GM23338 (cell line): ENCODE data around the gene RBM27. TPM values are rescaled to one million over a fixed set of nuclear protein-coding genes. Genes with fewer than 3 reads are reported as not detected.

ENCODE experiments used
- ATAC-seq: fragments of 200-7000 bp; cut with Tn5 transposase; 3 replicates; pipeline ENCODE4 v1.9.1; 2020
- DNase-seq: peaks from one replicate; pipeline ENCODE4 v3.0.0-alpha.2; 2015; ENCODE audit warnings: low spot score
- H2AFZ ChIP-seq: fragments of 200-600 bp; sonication (generic); 2 replicates; pipeline ENCODE4 v1.8.0; 2016; ENCODE audit warnings: antibody characterized with exemption, mild to moderate bottlenecking, moderate library complexity
- H3F3A ChIP-seq: fragments of 200-600 bp; sonication (generic); replicated peaks from 2 replicates; pipeline ENCODE4 v1.8.0; 2017; ENCODE audit warnings: antibody characterized with exemption, mixed run types, low read depth
- H3K27ac ChIP-seq: fragments of 200-600 bp; sonication (generic); 2 replicates; pipeline ENCODE4 v1.6.1; 2016; ENCODE audit warnings: low read depth
- H3K27me3 ChIP-seq: fragments of 200-600 bp; sonication (generic); 2 replicates; pipeline ENCODE4 v1.8.0; 2016; ENCODE audit warnings: mild to moderate bottlenecking, mixed run types, moderate library complexity; ENCODE audit not compliant: insufficient read depth
- H3K36me3 ChIP-seq: fragments of 200-600 bp; sonication (generic); 2 replicates; pipeline ENCODE4 v1.8.0; 2016; ENCODE audit warnings: mild to moderate bottlenecking; ENCODE audit not compliant: insufficient read depth
- H3K4me1 ChIP-seq: fragments of 200-600 bp; sonication (generic); 2 replicates; pipeline ENCODE4 v1.8.0; 2016; ENCODE audit warnings: mild to moderate bottlenecking, moderate library complexity; ENCODE audit not compliant: insufficient read depth
- H3K4me2 ChIP-seq: fragments of 200-600 bp; sonication (generic); 2 replicates; pipeline ENCODE4 v1.7.1; 2017; ENCODE audit warnings: mixed run types
- H3K4me3 ChIP-seq: fragments of 200-600 bp; sonication (generic); 2 replicates; pipeline ENCODE4 v1.6.1; 2016; ENCODE audit warnings: mixed run types
- H3K79me2 ChIP-seq: fragments of 200-600 bp; sonication (generic); replicated peaks from 2 replicates; pipeline ENCODE4 v1.8.0; 2017; ENCODE audit warnings: mild to moderate bottlenecking; ENCODE audit not compliant: insufficient read depth
- H3K9me2 ChIP-seq: fragments of 200-600 bp; sonication (generic); 2 replicates; pipeline ENCODE4 v1.8.0; 2017; ENCODE audit not compliant: insufficient read depth
- H4K20me1 ChIP-seq: fragments of 200-600 bp; sonication (generic); replicated peaks from 2 replicates; pipeline ENCODE4 v1.8.0; 2017; ENCODE audit warnings: mild to moderate bottlenecking; ENCODE audit not compliant: insufficient read depth
- H3K27ac Mint-ChIP-seq: 2 replicates; pipeline ENCODE4 v1.8.0; 2020; ENCODE audit warnings: inconsistent platforms, mild to moderate bottlenecking, moderate library complexity, mixed read lengths
- H3K27me3 Mint-ChIP-seq: 3 replicates; pipeline ENCODE4 v1.8.0; 2022; ENCODE audit warnings: low read depth, mild to moderate bottlenecking, moderate library complexity, mixed read lengths, inconsistent platforms; ENCODE audit not compliant: insufficient read depth, poor library complexity
- H3K36me3 Mint-ChIP-seq: 3 replicates; pipeline ENCODE4 v1.8.0; 2021; ENCODE audit warnings: low read depth, mild to moderate bottlenecking, inconsistent platforms, moderate library complexity, mixed read lengths
- H3K4me1 Mint-ChIP-seq: 3 replicates; pipeline ENCODE4 v1.8.0; 2020; ENCODE audit warnings: mild to moderate bottlenecking, inconsistent platforms, mixed read lengths
- H3K4me3 Mint-ChIP-seq: 3 replicates; pipeline ENCODE4 v1.8.0; 2021; ENCODE audit warnings: moderate library complexity, mild to moderate bottlenecking, inconsistent platforms, mixed read lengths
- H3K9me3 Mint-ChIP-seq: 3 replicates; pipeline ENCODE4 v1.8.0; 2020; ENCODE audit warnings: moderate library complexity, mild to moderate bottlenecking, inconsistent platforms, mixed read lengths
- CREB1 ChIP-seq: fragments of 250-450 bp; sonication (Bioruptor Pico); IDR thresholded peaks from 2 replicates; pipeline ENCODE4 v1.5.0; 2020; ENCODE audit warnings: low read depth, mild to moderate bottlenecking, moderate library complexity
- CTCF ChIP-seq, 2 experiments: fragments of 200-600 bp in 1 of 2; sonication (generic) in 1 of 2; conservative IDR thresholded peaks; 2 replicates each; pipeline versions ENCODE4 v1.5.1 to v1.6.1; 2016 to 2017; ENCODE audit warnings: antibody characterized with exemption in 2 of 2, low read depth in 2 of 2, mild to moderate bottlenecking in 2 of 2, moderate library complexity in 1 of 2
- ETS1 ChIP-seq: IDR thresholded peaks from 2 replicates; pipeline ENCODE4 v1.6.1; 2016; ENCODE audit warnings: antibody characterized with exemption
- EZH2 ChIP-seq: fragments of 200-600 bp; sonication (generic); IDR thresholded peaks from one replicate; pipeline ENCODE4 v1.8.0; 2017; ENCODE audit warnings: antibody characterized with exemption, mild to moderate bottlenecking, low read depth; ENCODE audit not compliant: unreplicated experiment
- EZH2phosphoT487 ChIP-seq: fragments of 200-600 bp; sonication (generic); IDR thresholded peaks from one replicate; pipeline ENCODE4 v1.8.1; 2018; ENCODE audit warnings: antibody characterized with exemption; ENCODE audit not compliant: unreplicated experiment
- JUNB ChIP-seq: IDR thresholded peaks from one replicate; pipeline ENCODE4 v1.6.1; 2016; ENCODE audit warnings: antibody characterized with exemption; ENCODE audit not compliant: unreplicated experiment
- NANOG ChIP-seq: IDR thresholded peaks from 2 replicates; pipeline ENCODE4 v1.6.1; 2016; ENCODE audit warnings: antibody characterized with exemption, borderline replicate concordance
- POLR2AphosphoS5 ChIP-seq: IDR thresholded peaks from 2 replicates; pipeline ENCODE4 v1.6.1; 2016; ENCODE audit warnings: antibody characterized with exemption, low read depth
- REST ChIP-seq: IDR thresholded peaks from one replicate; pipeline ENCODE4 v1.6.1; 2018; ENCODE audit warnings: antibody characterized with exemption; ENCODE audit not compliant: unreplicated experiment
- STAT1 ChIP-seq: IDR thresholded peaks from one replicate; pipeline ENCODE4 v1.6.1; 2016; ENCODE audit warnings: antibody characterized with exemption; ENCODE audit not compliant: unreplicated experiment
- ZNF114 ChIP-seq: fragments of 250-450 bp; sonication (Bioruptor Pico); IDR thresholded peaks from 2 replicates; pipeline ENCODE4 v1.5.0; 2020; ENCODE audit warnings: mild to moderate bottlenecking, moderate library complexity
- ZNF331 ChIP-seq: fragments of 250-450 bp; sonication (Bioruptor Pico); IDR thresholded peaks from 2 replicates; pipeline ENCODE4 v1.5.0; 2020; ENCODE audit warnings: low read depth, mild to moderate bottlenecking, moderate library complexity
- ZNF462 ChIP-seq: fragments of 250-450 bp; sonication (Bioruptor Pico); IDR thresholded peaks from 2 replicates; pipeline ENCODE4 v1.5.0; 2020; ENCODE audit warnings: mild to moderate bottlenecking, moderate library complexity
- polyA plus RNA-seq: library from polyadenylated mRNA; unstranded; fragments of >200 nt; fragmentation: Nextera tagmentation; extraction: Ambion mirVana; gene quantifications from 2 replicates; pipeline ENCODE4 v1.2.1, GENCODE V29; 2016
- total RNA-seq: library from RNA; depleted of rRNA; stranded (reverse); fragments of >200 nt; shearing (Covaris generic); gene quantifications from 2 replicates; pipeline ENCODE4 v1.2.3, GENCODE V29; 2014

Gene RBM27
- total and polyA plus RNA-seq, 2 experiments from 2014 or later = 22.4 to 59.5 TPM

GRCh38 chr5:146222005-146222404, 18.6 kb downstream of the RBM27 start:
- Histone ChIP-seq H3K4me3 (no peak overlapping the region), H3K9me2 (no peaks in the 10 kb centered on the region), H4K20me1 (peaks cover 23% of the 10 kb centered on the region), H3K27ac (no peak overlapping the region), H3F3A (no peaks in the 10 kb centered on the region; the same call in 1 of the 2 replicates), H3K4me1 (no peaks in the 10 kb centered on the region), H3K27me3 (no peaks in the 10 kb centered on the region), H2AFZ (no peak overlapping the region), H3K36me3 (peaks cover 15% of the 10 kb centered on the region), H3K4me2 (no peak overlapping the region), H3K79me2 (peaks cover 95% of the 10 kb centered on the region)
- Mint-ChIP-seq H3K9me3 (no peaks in the 10 kb centered on the region), H3K4me1 (no peaks in the 10 kb centered on the region), H3K4me3 (no peak overlapping the region), H3K27me3 (peaks cover 2% of the 10 kb centered on the region), H3K27ac (no peak overlapping the region), H3K36me3 (peaks cover 36% of the 10 kb centered on the region)
- ATAC-seq (no peak), DNase-seq (no peak)
- TF ChIP-seq NANOG (no peak), JUNB (no peak), ZNF331 (CRISPR knock-in tag) (no peak), EZH2 (no peak), POLR2AphosphoS5 (no peak), CREB1 (CRISPR knock-in tag) (no peak), STAT1 (no peak), EZH2phosphoT487 (no peak), REST (no peak), CTCF (conservative IDR thresholded peaks at IDR 0.05; ENCODE audit: low read depth in 2 of 2) (no peak), ETS1 (no peak), ZNF114 (no peak), ZNF462 (CRISPR knock-in tag) (no peak)
